ENCODE data around the gene CCSER2. TPM values are rescaled to one million over a fixed set of nuclear protein-coding genes. Genes with fewer than 3 reads are reported as not detected.
"Not testable (repeated sequence)": the region's sequence is repeated elsewhere in the genome, so short reads cannot be mapped to it uniquely, and the experiment has no call there.

CCSER2 gene, protein sequence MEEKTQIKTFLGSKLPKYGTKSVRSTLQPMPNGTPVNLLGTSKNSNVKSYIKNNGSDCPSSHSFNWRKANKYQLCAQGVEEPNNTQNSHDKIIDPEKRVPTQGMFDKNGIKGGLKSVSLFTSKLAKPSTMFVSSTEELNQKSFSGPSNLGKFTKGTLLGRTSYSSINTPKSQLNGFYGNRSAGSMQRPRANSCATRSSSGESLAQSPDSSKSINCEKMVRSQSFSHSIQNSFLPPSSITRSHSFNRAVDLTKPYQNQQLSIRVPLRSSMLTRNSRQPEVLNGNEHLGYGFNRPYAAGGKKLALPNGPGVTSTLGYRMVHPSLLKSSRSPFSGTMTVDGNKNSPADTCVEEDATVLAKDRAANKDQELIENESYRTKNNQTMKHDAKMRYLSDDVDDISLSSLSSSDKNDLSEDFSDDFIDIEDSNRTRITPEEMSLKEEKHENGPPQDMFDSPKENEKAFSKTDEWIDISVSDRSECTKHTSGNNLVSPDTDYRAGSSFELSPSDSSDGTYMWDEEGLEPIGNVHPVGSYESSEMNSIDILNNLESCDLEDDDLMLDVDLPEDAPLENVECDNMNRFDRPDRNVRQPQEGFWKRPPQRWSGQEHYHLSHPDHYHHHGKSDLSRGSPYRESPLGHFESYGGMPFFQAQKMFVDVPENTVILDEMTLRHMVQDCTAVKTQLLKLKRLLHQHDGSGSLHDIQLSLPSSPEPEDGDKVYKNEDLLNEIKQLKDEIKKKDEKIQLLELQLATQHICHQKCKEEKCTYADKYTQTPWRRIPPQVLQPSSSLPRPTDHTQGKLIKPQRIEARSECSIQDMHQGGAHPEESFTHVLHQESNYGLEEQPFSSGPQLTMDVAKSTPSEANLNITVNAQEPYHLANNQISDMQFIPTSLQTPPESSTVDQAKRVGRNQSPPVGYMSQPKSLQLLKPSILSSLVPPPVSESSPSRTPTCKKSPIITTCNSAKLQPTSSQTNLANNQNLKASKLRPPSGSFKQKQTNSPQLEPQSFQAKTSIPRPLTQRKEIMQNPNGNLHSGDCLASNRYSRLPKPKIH
- 10 to 100 TPM; 50.8 to 83.5 TPM for total RNA-seq
- 10 to 100 TPM in 1 of 2 donors, 1 to 10 TPM in 1; 9.4 to 14.2 TPM for polyA plus RNA-seq
- long read RNA-seq, donor 1, full-length matches to known transcripts = 4 of 4 reads
- long read RNA-seq, donor 1, partial matches to known transcripts = 0 of 4 reads
- long read RNA-seq, donor 1, other reads (novel, unspliced or antisense) = 0 of 4 reads
- long read RNA-seq, donor 2 = 0 reads
- long read RNA-seq, donor 3 = 0 reads
- long read RNA-seq, donor 4 = 0 reads
- long read RNA-seq, donor 5, full-length matches to known transcripts = 2 of 8 reads
- long read RNA-seq, donor 5, partial matches to known transcripts = 6 of 8 reads
- long read RNA-seq, donor 5, other reads (novel, unspliced or antisense) = 0 of 8 reads

- peak; percentile 91 to 95 (median 93) for DNase-seq
- 1% methylated on average over 70 to 104 of the region's 104 CpGs for WGBS, 2 donors
- Histone ChIP-seq H3K4me3 (peak within 1 kb of the TSS; percentile 91), H3K36me3 (ENCODE audit: control insufficient read depth in 4 of 4, insufficient read depth in 4 of 4, low read length in 4 of 4) (no peaks in the 10 kb centered on the region), H3K27me3 (ENCODE audit: control insufficient read depth in 3 of 3, insufficient read depth in 3 of 3, low read length in 2 of 3) (no peaks in the 10 kb centered on the region), H3K9me3 (ENCODE audit: control insufficient read depth in 4 of 4, insufficient read depth in 3 of 4, low read length in 3 of 4) (no peaks in the 10 kb centered on the region), H3K4me1 (ENCODE audit: control insufficient read depth in 5 of 5, insufficient read depth in 5 of 5, low read length in 5 of 5) (peaks cover 3 to 16% (median 11%) of the 10 kb centered on the region in 5 donors), H3K9ac (ENCODE audit: insufficient read depth in 1 of 2, low read length in 2 of 2) (peak within 1 kb of the TSS; percentile 49 to 93), H3K27ac (ENCODE audit: low read depth in 1 of 2, low read length in 1 of 2) (peak within 1 kb of the TSS; percentile 98 to 100)
- TF ChIP-seq, protein P1, sequence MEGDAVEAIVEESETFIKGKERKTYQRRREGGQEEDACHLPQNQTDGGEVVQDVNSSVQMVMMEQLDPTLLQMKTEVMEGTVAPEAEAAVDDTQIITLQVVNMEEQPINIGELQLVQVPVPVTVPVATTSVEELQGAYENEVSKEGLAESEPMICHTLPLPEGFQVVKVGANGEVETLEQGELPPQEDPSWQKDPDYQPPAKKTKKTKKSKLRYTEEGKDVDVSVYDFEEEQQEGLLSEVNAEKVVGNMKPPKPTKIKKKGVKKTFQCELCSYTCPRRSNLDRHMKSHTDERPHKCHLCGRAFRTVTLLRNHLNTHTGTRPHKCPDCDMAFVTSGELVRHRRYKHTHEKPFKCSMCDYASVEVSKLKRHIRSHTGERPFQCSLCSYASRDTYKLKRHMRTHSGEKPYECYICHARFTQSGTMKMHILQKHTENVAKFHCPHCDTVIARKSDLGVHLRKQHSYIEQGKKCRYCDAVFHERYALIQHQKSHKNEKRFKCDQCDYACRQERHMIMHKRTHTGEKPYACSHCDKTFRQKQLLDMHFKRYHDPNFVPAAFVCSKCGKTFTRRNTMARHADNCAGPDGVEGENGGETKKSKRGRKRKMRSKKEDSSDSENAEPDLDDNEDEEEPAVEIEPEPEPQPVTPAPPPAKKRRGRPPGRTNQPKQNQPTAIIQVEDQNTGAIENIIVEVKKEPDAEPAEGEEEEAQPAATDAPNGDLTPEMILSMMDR (IDR thresholded peaks at IDR 0.05; ENCODE audit: control extremely low read depth, extremely low read depth) = no peak
- peak; percentile 95 for ATAC-seq (ENCODE audit: insufficient read depth, low FRiP score)
These were observed at the start of gene CCSER2 for GRCh38 chr10:84328418-84329195. TSS of gene CCSER2 (plus strand) at chr10:84328589. CDS start at chr10:84371053, 42,464 bp downstream.

- H3K9ac ChIP-seq (ENCODE audit: insufficient read depth in 1 of 2, low read length in 2 of 2); H3K4me3 ChIP-seq; H3K27ac ChIP-seq (ENCODE audit: low read depth in 1 of 2, low read length in 1 of 2); H3K27me3 ChIP-seq (ENCODE audit: control insufficient read depth in 3 of 3, insufficient read depth in 3 of 3, low read length in 2 of 3); H3K4me1 ChIP-seq (ENCODE audit: control insufficient read depth in 5 of 5, insufficient read depth in 5 of 5, low read length in 5 of 5); DNase-seq; ATAC-seq (ENCODE audit: insufficient read depth, low FRiP score); H3K36me3 ChIP-seq (ENCODE audit: control insufficient read depth in 4 of 4, insufficient read depth in 4 of 4, low read length in 4 of 4); H3K9me3 ChIP-seq (ENCODE audit: control insufficient read depth in 4 of 4, insufficient read depth in 3 of 4, low read length in 3 of 4): not testable (repeated sequence)
- WGBS, 2 donors = 70 to 77% methylated on average over 27 to 30 of the region's 31 CpGs
These were observed 48.4 kb upstream of the CCSER2 start for GRCh38 chr10:84279876-84280475.

- Histone ChIP-seq H3K36me3 (ENCODE audit: control insufficient read depth in 4 of 4, insufficient read depth in 4 of 4, low read length in 4 of 4) (no peaks in the 10 kb centered on the region), H3K27me3 (ENCODE audit: control insufficient read depth in 3 of 3, insufficient read depth in 3 of 3, low read length in 2 of 3) (no peaks in the 10 kb centered on the region), H3K4me3 (no peak overlapping the region), H3K9me3 (ENCODE audit: control insufficient read depth in 4 of 4, insufficient read depth in 3 of 4, low read length in 3 of 4) (no peaks in the 10 kb centered on the region), H3K27ac (ENCODE audit: low read depth in 1 of 2, low read length in 1 of 2) (no peak overlapping the region), H3K9ac (ENCODE audit: insufficient read depth in 1 of 2, low read length in 2 of 2) (no peak overlapping the region), H3K4me1 (ENCODE audit: control insufficient read depth in 5 of 5, insufficient read depth in 5 of 5, low read length in 5 of 5) (no peaks in the 10 kb centered on the region)
- ATAC-seq (ENCODE audit: insufficient read depth, low FRiP score) (no peak), DNase-seq (no peak)
- TF ChIP-seq, protein P1 (IDR thresholded peaks at IDR 0.05; ENCODE audit: control extremely low read depth, extremely low read depth) = no peak
These were observed 41.7 kb upstream of the CCSER2 start for GRCh38 chr10:84286695-84287094.
